ENCODE data around the gene POLR2I.
"Not testable (repeated sequence)": the region's sequence is repeated elsewhere in the genome, so short reads cannot be mapped to it uniquely, and the experiment has no call there.

Gene POLR2I

DNA sequence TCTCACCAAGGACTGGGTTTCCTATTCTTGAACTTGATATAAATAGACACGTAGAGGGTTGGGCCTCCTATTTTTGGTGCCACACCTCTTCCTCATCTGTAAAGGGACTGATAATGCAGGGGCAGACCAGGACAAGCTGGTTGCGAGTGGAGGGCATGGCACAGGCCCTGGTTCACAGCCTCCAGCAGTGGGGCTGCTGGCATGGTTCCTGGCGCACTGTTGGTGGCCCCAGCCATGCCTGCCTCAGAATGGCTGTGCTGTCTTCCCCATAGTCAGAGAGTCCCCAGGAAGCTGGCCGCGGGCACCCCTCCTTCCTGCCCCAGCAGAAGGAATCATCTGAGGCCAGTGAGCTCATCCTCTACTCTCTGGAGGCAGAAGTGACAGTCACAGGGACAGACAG lies 14.2 kb downstream of the POLR2I start:
- no peak for DNase-seq (ENCODE audit: low read depth)

DNA sequence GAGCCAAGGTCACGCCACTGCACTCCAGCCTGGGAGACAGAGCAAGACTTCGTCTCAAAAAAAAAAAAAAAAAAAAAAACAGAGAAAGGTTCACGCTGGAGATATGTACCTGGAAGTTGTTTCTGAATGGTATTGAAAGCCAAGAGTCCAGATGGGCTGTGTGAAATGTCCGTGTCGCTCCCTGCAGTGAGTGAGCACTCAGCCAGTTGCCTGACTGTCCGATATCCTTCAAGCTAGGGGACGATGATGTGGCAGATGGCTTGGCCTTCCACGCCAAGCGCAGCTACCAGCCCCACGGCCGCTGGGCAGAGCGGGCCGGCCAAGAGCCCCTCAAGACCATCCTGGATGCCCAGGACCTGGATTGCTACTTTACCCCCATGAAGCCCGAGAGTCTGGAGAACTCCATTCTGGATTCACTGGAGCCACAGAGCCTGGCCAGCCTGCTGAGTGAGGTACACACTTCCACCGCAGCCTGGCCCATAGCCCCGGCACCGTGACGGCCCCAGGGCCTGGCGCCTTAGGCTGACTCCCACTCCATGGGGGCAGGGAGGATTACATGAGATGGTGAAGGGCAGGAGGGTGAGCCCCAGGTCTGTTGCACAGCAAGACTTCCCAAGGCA lies 15.4 kb downstream of the POLR2I start:
- DNase-seq (ENCODE audit: low read depth), result no peak

DNA sequence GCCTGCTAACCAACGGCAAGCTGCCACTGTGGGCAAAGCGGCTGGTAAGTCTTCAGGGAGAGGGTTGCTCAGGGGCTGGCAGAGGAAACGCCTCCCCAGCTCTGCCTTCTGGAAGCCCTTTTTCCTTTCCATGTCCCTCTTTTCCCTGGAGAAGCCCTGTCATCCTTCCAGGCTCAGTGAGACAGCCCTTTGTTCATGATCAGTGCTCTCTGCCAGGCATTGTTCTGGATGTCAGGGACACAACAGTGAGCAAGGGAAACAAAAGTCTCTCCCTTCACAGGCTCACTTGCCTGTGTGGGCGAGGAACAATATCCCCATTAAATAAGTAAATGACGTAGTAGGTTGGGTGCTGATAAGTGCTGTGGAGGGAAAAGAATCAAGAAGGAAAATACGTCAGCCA lies 17.6 kb downstream of the POLR2I start:
- DNase-seq (ENCODE audit: low read depth), result no peak

DNA sequence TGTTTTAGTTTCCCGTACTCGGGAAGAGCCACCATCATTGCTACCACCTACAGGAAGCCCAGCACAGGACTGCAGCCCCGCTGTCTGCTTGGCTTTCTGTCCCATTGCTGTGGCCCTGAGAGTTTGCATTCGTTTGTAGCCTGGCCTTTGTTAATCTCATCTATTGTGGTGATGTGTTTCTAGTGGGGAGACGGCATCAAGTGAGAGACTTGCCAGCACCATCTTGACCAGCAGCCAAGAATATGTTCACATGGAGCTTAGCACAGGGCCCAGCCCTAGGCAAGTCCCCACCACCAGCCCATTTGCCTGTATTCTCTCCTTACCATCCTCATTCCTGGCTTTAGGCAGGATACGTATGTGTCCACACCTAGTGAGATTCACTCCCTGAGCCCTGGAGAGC lies 21.0 kb downstream of the POLR2I start:
- no peak for DNase-seq (ENCODE audit: low read depth)

DNA sequence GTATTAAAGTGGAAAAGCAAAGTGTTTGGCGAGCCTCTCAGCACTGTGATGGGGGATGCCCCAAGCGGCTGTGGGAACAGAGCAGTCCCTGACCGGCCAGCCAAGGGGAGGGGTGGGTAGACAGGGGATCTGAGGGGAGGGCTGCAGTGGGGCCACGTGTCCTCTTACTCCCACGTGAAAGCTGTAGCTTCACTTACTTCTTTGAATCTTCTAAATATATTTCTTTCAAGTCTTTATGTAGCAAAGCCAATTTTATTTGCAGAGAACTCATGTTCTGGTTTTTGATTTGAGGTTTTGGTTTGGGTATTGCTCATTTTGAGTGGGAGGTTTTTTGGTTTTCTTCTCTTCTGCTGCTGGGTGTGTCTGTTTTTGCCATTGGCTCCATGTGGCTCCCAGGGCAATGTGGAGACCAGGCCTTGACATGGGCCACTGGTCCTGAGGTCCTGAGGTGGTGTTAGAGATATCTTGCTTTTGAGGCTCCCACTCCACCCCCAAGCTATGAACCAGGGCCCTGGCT lies 21.5 kb downstream of the POLR2I start:
- peak; percentile 10 for DNase-seq (ENCODE audit: low read depth)

DNA sequence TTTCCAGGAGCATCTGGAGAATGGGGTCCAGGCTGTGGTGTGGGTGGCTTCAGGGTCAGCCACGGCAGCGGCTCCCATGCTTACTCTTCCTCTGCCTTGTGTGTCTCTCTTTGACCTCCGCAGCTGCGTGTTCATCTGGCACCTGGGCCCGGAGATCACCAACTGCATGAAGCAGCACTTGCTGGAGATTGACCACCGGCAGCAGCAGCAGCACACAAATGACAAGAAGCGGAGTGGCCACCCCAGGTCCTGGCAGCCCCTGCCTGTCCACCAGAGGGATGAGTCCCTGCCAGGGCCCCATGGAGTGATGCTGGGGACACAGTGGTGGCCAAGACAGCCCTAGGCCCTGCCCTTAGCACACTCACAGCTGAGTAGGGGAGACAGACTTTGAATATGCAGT lies 22.1 kb downstream of the POLR2I start:
- DNase-seq (ENCODE audit: low read depth), result no peak

DNA sequence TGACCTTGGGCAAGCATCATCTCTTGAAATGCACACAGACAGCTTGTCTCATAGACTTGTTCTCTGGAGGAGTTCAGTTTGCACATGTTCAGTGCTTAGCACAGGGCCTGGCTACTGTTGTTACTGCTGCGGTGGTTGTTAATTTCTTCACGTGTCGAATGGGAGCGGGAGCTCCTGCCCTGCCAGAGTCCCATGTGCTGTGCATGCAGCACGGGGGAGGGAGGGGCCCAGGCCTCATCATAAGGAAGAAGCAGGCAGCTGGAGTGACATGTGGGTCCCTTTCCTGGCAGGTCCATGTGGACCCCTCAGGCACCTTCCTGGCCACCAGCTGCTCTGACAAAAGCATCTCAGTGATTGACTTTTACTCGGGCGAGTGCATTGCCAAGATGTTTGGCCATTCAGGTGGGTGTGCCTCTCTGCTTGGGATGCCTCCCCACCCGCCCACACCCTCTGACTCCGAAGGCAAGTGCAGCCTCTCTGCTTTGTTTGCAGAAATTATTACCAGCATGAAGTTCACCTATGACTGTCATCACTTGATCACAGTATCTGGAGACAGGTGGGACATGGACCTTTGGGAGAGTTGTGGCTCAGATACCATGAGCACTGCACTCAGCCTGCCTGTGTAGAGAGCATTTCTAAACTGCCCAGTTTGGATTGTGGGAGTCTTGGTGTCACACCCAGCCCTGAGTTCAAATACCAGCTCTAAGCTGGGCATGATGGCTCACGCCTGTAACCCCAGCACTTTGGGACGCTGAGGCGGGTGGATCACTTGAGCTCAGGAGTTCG lies 23.6 kb downstream of the POLR2I start:
- DNase-seq (ENCODE audit: low read depth), result no peak

DNA sequence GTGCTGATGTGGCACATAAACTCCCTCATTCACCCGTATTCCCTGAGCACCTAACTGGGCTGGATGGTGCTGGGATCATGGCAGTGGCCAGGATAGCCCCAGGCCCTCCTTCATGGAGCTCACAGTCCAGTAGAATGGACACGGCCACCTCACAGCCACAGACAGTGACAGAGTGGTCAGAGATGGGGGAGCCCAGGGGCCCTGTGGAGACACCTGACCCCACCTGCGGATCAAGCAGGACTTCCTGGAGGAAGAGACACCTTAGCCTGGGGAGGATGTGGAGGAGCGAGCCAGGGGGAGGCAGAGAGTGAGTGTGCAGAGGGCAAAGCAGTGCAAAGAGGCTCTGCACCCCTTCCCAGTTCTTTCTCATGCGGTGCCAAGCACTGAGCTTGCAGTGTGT lies 24.8 kb downstream of the POLR2I start:
- no peak for DNase-seq (ENCODE audit: low read depth)

DNA sequence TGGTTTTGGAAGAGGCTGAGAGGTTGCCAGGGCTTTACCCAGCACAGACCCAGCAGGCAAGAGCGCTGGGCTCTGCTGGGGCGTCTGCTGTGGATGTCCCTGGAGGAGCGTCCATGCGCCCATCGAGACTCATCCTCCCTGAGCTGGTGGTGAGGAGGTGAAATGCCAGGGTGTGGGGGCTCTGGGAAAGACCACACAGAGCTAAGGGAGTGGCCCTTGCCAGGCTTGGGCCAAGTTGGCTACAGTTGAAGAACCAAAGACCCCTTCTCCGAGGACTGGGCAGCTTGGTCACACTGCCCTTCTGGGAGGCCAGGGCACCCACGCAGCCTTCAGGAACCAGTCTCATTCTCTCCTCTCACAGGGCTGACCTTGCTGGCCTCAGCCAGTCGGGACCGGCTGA lies 28.3 kb downstream of the POLR2I start:
- DNase-seq (ENCODE audit: low read depth), result no peak

DNA sequence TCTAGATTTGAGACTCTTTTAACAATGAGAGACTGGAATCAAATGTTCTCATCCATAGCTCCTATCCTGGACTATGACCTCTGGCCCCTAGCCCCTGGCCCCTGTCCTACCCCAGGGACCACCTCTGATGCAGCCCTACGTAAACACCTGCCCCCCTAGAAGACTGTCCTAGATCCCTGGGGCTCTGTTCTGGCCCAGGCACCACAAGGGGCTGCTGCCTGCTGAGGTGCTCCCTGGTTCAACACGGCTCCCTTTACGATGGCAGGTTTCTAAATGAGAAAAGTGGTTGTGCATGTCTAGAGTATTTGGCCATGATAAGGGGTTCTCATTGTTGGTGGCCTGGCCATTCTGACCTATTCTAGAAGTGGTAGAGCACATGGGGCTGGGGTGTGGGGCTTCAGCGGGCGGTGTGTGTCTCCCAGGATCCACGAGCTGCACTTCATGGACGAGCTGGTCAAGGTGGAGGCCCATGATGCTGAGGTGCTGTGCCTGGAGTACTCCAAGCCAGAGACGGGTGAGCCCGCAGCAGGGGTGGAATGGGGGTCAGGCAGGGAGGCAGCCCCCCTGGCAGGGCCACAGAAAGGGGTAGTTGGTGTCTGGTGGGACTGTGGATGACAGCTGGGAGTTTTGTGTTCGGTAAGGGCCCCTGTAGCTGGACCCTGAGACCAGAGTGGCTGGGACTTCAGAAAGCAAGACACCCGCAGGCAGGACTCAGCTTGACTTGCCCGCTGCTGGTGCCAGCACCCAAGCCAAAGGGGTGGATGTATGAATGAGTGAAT lies 30.3 kb downstream of the POLR2I start:
- DNase-seq (ENCODE audit: low read depth), result no peak

DNA sequence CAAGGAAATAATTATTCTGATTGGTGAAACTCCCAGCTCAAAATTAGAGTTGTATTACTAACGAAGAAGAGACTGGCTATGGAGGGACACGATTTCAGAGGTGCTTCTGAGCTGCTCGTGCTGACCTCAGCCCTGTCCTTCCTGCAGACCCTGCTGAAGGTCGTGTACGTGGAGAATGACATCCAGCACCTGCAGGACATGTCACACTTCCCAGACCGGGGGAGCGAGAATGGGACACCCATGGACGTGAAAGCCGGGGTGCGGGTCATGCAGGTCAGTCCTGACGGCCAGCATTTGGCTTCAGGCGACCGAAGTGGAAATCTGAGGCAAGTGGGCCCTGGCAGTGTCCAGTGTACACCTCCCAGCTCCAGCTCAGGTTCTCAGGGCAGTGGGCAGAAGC lies 31.8 kb downstream of the POLR2I start:
- no peak for DNase-seq (ENCODE audit: low read depth)

DNA sequence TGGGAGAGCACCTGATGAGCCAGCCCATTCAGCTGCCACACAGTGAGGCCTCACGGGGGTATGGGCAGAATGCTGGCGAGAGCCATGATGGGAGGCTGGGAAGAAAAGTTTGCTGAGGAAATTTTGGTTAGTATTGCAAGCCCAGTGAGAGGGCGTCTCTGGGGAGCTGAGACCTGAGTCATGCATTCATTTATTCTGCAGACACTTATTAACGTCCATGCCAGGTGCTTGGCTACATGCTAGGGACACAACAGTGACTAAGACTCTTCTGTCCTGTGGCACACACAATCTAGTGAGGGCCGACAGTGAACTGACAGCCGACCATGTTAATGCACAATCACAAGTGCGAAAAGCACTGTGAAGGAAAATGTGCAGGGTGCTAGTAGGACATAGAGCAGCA lies 32.8 kb downstream of the POLR2I start:
- no peak for DNase-seq (ENCODE audit: low read depth)

DNA sequence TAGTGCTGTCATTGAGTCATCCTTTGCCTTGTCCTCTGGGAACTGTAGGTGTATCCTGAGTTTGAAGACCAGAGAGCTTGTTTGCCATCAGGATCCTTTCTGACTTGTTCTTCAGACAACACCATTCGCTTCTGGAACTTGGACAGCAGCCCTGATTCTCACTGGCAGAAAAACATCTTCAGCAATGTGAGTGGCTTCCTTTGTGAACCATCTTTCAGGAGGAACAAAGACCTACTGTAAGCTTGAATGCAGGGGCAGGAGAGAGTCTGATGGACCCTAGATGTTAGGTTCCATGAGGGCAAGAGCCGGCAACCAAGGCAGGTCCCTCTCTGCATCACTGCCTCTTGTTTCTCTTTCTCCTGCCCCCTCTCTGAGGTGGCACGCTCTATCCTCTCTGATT lies 33.3 kb downstream of the POLR2I start:
- DNase-seq (ENCODE audit: low read depth), result no peak

DNA sequence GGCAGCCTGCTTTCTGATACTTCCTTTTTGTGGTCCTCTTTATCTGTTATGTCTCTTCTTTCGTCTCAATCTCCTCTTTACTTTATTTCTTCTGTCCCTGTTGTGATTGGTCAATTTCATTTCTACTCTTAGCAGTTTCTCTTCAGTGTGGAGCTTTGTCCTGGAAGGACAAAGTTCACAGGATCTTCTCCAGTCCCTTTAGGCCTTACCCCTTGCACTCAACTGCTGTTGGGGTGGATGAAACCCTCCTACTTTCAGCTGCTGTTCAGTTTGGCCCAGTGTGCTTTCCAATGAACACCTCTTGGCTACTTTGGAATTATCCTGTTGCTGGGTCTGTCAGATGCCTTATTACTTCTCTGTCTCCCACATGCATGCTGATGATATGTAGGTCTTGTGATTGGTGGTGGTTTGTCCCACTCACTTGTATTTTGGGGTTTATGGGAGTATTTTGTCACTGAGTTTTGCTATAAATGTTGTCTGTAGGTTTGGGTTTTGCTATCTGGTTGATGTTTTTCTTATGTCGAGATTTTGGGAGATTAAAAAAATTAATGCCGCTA lies 35.2 kb downstream of the POLR2I start:
- DNase-seq (ENCODE audit: low read depth), result no peak

DNA sequence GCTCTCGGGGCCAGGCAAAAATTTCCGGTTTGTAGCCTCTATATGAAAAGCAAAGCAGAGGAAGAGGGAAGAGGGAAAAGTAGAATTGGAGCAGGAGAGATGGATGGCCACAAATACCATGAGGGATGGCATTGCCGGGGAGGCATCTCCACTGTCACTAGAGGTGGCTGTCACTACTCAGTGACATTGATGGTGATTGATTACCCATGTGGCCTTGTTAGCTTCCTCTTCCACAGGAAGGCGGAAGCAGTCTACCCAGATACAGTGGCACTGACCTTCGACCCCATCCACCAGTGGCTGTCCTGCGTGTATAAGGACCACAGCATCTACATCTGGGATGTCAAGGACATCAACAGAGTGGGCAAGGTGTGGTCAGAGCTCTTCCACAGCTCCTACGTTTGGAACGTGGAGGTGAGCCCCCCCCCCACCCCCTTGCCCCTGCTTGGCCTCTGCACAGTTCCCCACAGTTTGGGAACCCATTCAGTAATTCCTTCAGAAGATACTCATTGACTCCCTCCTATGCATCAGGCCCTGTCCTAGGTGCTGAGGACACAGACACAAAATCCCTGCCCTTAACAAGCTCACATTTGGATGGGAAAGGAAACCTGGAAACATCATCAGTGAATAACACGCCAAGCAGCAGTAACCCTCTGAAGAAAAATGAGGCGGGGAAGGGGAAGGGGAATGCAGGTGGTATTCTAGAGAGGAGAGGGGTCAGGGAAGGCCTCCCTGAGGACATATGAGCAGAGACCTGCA lies 41.4 kb downstream of the POLR2I start:
- DNase-seq (ENCODE audit: low read depth), result no peak

DNA sequence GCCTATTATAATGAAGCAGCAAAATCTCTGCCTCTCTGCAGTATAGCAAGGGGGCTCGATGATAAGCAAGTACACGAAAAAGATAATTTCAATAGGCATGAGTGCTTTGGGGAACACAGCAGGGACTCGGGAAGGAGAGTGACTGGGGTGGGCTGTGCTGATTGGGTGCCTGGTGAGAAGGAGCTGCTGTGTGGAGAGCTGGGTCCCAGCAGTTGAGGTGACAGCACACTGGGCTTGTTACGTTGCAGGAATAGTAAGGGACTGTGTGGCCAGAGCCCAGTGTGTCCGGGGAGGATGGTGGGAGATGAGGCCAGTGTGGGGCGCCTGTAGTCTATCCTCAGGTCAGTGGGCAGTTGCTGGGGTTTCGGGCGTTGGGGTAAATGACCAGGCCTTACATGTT lies 42.6 kb downstream of the POLR2I start:
- no peak for DNase-seq (ENCODE audit: low read depth)

DNA sequence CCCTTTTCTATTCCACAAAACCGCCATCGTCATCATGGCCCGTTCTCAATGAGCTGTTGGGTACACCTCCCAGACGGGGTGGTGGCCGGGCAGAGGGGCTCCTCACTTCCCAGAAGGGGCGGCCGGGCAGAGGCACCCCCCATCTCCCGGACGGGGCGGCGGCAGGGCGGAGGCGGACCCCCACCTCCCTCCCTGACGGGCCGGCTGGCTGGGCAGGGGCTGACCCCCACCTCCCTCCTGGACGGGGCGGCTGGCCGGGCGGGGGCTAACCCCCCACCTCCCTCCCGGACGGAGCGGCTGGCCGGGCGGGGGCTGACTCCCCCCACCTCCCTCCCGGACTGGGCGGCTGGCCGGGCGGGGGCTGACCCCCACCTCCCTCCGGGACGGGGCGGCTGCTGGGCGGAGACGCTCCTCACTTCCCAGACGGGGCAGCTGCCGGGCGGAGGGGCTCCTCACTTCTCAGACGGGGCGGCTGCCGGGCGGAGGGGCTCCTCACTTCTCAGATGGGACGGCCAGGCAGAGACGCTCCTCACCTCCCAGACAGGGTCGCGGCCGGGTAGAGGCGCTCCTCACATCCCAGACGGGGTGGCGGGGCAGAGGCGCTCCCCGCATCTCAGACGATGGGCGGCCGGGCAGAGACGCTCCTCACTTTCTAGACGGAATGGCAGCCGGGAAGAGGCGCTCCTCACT lies 45.7 kb downstream of the POLR2I start:
- not testable (repeated sequence) for DNase-seq (ENCODE audit: low read depth)

DNA sequence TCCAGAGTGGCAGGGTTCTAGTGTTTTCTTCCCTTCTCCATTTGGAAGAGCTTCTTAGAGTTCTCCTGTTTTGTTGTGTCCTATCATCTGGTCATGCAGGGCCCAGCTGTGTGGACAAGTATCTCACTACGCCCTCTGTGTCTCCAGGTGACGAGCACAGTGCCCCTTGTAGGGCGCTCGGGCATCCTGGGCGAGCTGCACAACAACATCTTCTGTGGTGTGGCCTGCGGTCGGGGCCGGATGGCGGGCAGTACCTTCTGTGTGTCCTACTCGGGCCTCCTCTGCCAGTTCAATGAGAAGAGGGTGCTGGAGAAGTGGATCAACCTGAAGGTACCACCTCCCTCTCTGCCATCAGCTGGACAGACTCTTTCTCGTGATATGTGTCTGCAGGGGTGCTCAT lies 47.0 kb downstream of the POLR2I start:
- DNase-seq (ENCODE audit: low read depth), result no peak

DNA sequence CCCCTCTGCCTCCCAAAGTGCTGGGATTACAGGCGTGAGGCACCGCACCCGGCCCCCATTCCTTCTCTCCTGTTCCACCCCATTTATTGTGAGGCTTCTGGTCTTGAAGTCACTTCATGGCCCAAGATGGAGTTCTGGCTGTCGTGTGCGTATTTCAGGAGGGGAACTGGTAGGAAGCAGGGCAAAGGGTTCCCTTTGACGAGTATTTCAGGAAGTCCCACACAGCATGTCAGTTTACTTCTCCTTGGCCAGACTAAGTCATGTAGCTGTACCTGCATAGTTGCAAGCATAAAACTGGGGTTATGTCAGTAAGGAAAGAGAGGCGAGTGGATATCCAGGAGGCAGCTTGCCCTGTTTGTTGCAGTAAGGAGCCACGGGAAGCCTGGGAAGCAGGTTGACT lies 49.8 kb downstream of the POLR2I start:
- no peak for DNase-seq (ENCODE audit: low read depth)

All from activated T-cell treated with anti-CD3 and anti-CD28 coated beads for 48 hours (primary cell).